GM19324 (cell line): ENCODE data around the gene RASGRF1.

Experiments
- ATAC-seq: cut with Tn5 transposase; IDR thresholded peaks from one replicate; pipeline ENCODE4 v1.9.1; 2021; ENCODE audit warnings: mild to moderate bottlenecking, moderate library complexity; ENCODE audit not compliant: unreplicated experiment, low FRiP score

The RASGRF1 gene

GRCh38 chr15:78969687-78970349 is 120.8 kb downstream of the RASGRF1 start:
- ATAC-seq = no peak

GRCh38 chr15:78968539-78969271 is 121.9 kb downstream of the RASGRF1 start:
- ATAC-seq = no peak

GRCh38 chr15:78968114-78968513 is 122.5 kb downstream of the RASGRF1 start:
- no peak for ATAC-seq

- ATAC-seq = no peak
Observed at GRCh38 chr15:78960308-78960707, 130.3 kb downstream of the RASGRF1 start.

GRCh38 chr15:78959360-78959759 is 131.2 kb downstream of the RASGRF1 start:
- no peak for ATAC-seq

GRCh38 chr15:78957416-78958093 is 133.0 kb downstream of the RASGRF1 start:
- ATAC-seq = no peak

GRCh38 chr15:78956937-78957336 is 133.6 kb downstream of the RASGRF1 start:
- ATAC-seq = no peak

- no peak for ATAC-seq
Observed at GRCh38 chr15:78955355-78955754, 135.2 kb downstream of the RASGRF1 start.

GRCh38 chr15:78951841-78952238 is 138.7 kb downstream of the RASGRF1 start:
- ATAC-seq = no peak

GRCh38 chr15:78950902-78951840 is 139.4 kb downstream of the RASGRF1 start:
- no peak for ATAC-seq

GRCh38 chr15:78950343-78950742 is 140.2 kb downstream of the RASGRF1 start:
- no peak for ATAC-seq

GRCh38 chr15:78949461-78949860 is 141.1 kb downstream of the RASGRF1 start:
- ATAC-seq = no peak

- no peak for ATAC-seq
Observed at GRCh38 chr15:78947506-78947905, 143.1 kb downstream of the RASGRF1 start.

- ATAC-seq = no peak
Observed at GRCh38 chr15:78946493-78946892, 144.1 kb downstream of the RASGRF1 start.

GRCh38 chr15:78944669-78945407 is 145.7 kb downstream of the RASGRF1 start, which contains the start of gene CTSH:
Gene CTSH, minus strand, starts transcription at chr15:78945046. Its CDS starts 65 bp downstream, at chr15:78944981.
- peak; percentile 69 for ATAC-seq

GRCh38 chr15:78944202-78944625 is 146.4 kb downstream of the RASGRF1 start:
- ATAC-seq = peak; percentile 23

- ATAC-seq = no peak
Observed at GRCh38 chr15:78943692-78944091, 146.9 kb downstream of the RASGRF1 start.

GRCh38 chr15:78942741-78943140 is 147.8 kb downstream of the RASGRF1 start:
- ATAC-seq = no peak

- peak; percentile 63 for ATAC-seq
Observed at GRCh38 chr15:78938658-78939488, 151.7 kb downstream of the RASGRF1 start.
